Left ventricle myocardium superior (tissue), 1 donor: Measurements from ENCODE around the gene CADPS2. TPM values are rescaled to one million over a fixed set of nuclear protein-coding genes. Genes with fewer than 3 reads are reported as not detected.
"Not testable (repeated sequence)": the region's sequence is repeated elsewhere in the genome, so short reads cannot be mapped to it uniquely, and the experiment has no call there.

Experiments used
- ATAC-seq: fragments of 200-7000 bp; cut with Tn5 transposase; one replicate; pipeline ENCODE4 v1.9.1; 2020; ENCODE audit warnings: mild to moderate bottlenecking, moderate library complexity
- DNase-seq: peaks from one replicate; pipeline ENCODE4 v3.0.0-alpha.2; 2020
- intact Hi-C: fragments of 100-400 bp; cut with micrococcal nuclease; formaldehyde crosslinking; loops from one replicate; pipeline ENCODE4 v1.11.0; 2022
- total RNA-seq: library from RNA; stranded (reverse); fragmentation: NEBNext Ultra II Directional; extraction: Animal tissue kit (Norgen Biotek cat#: 25700); gene quantifications from one replicate; pipeline ENCODE4 v1.2.1, GENCODE V29; 2021
- donor health status: DM: no; HTN: yes; CAD: no; lungs with severe emphysema.

Gene CADPS2
- total RNA-seq, 1 donor from 2014 or later, result 29.1 TPM

GRCh38 chr7:122864016-122864415, 22.2 kb downstream of the CADPS2 start:
- intact Hi-C loops, result no loop called here
- ATAC-seq (no peak), DNase-seq (no peak)

- DNase-seq (no peak), ATAC-seq (peak; percentile 50)
- intact Hi-C loops, result no loop called here
Measured at GRCh38 chr7:122858320-122858719, 27.9 kb downstream of the CADPS2 start.

GRCh38 chr7:122850528-122850927, 35.7 kb downstream of the CADPS2 start:
- DNase-seq, result no peak
- no peak for ATAC-seq
- intact Hi-C loops, result no loop called here

- intact Hi-C loops, result no loop called here
- ATAC-seq (no peak), DNase-seq (no peak)
Measured at GRCh38 chr7:122849957-122850328, 36.3 kb downstream of the CADPS2 start.

GRCh38 chr7:122849322-122849956, 36.8 kb downstream of the CADPS2 start:
- no peak for ATAC-seq
- intact Hi-C loops, result no loop called here
- DNase-seq, result no peak

- intact Hi-C loops, result no loop called here
- DNase-seq (no peak), ATAC-seq (peak; percentile 66)
Measured at GRCh38 chr7:122847871-122848473, 38.3 kb downstream of the CADPS2 start.

GRCh38 chr7:122846591-122846990, 39.7 kb downstream of the CADPS2 start:
- intact Hi-C loops, result no loop called here
- DNase-seq (no peak), ATAC-seq (no peak)

- DNase-seq (no peak), ATAC-seq (no peak)
- intact Hi-C loops, result no loop called here
Measured at GRCh38 chr7:122845286-122845685, 41.0 kb downstream of the CADPS2 start.

- ATAC-seq, result no peak
- intact Hi-C loops, result no loop called here
- no peak for DNase-seq
Measured at GRCh38 chr7:122844191-122844988, 41.9 kb downstream of the CADPS2 start.

GRCh38 chr7:122842971-122843370, 43.3 kb downstream of the CADPS2 start:
- ATAC-seq (no peak), DNase-seq (no peak)
- intact Hi-C loops, result no loop called here

- ATAC-seq, intact Hi-C loops, DNase-seq: not testable (repeated sequence)
Measured at GRCh38 chr7:122836286-122836685, 50.0 kb downstream of the CADPS2 start.

GRCh38 chr7:122834571-122834942, 51.7 kb downstream of the CADPS2 start:
- ATAC-seq, DNase-seq, intact Hi-C loops: not testable (repeated sequence)

GRCh38 chr7:122833888-122834570, 52.2 kb downstream of the CADPS2 start:
- intact Hi-C loops, result no loop called here
- DNase-seq (no peak), ATAC-seq (no peak)

- ATAC-seq, result no peak
- intact Hi-C loops, result no loop called here
- DNase-seq, result no peak
Measured at GRCh38 chr7:122831436-122831835, 54.8 kb downstream of the CADPS2 start.

- ATAC-seq (no peak), DNase-seq (no peak)
- intact Hi-C loops, result no loop called here
Measured at GRCh38 chr7:122829962-122830361, 56.3 kb downstream of the CADPS2 start.

- ATAC-seq, result no peak
- DNase-seq, result no peak
- intact Hi-C loops, result no loop called here
Measured at GRCh38 chr7:122827763-122828162, 58.5 kb downstream of the CADPS2 start.

GRCh38 chr7:122813845-122814244, 72.4 kb downstream of the CADPS2 start:
- ATAC-seq (no peak), DNase-seq (no peak)
- intact Hi-C loops, result no loop called here

GRCh38 chr7:122803851-122804250, 82.4 kb downstream of the CADPS2 start:
- no peak for DNase-seq

GRCh38 chr7:122803323-122803722, 82.9 kb downstream of the CADPS2 start:
- ATAC-seq, result peak; percentile 50
- DNase-seq, result no peak
- intact Hi-C loops, result no loop called here

More at GRCh38 chr7:122803851-122804250, 82.4 kb downstream of the CADPS2 start:
- no peak for ATAC-seq
- intact Hi-C loops, result no loop called here

- DNase-seq, result no peak
- intact Hi-C loops, result no loop called here
- peak; percentile 91 for ATAC-seq
Measured at GRCh38 chr7:122802301-122802751, 83.9 kb downstream of the CADPS2 start.
